Neural cell (in vitro differentiated cells): ENCODE measurements around the gene GRIK3.

Experiments
- CTCF ChIP-seq: fragments of 450-650 bp; IDR thresholded peaks from 2 replicates; pipeline ENCODE4 v1.5.1; 2014; ENCODE audit warnings: antibody characterized with exemption, mild to moderate bottlenecking, moderate library complexity; ENCODE audit not compliant: poor library complexity, severe bottlenecking
- EP300 ChIP-seq: fragments of 450-650 bp; conservative IDR thresholded peaks from 2 replicates; pipeline ENCODE4 v1.6.1; 2014; ENCODE audit warnings: antibody characterized with exemption, mild to moderate bottlenecking, moderate library complexity; ENCODE audit not compliant: poor library complexity, severe bottlenecking
- EZH2 ChIP-seq: fragments of 200-600, 300-800 bp; shearing (Covaris generic), sonication (generic); IDR thresholded peaks from 2 replicates; pipeline ENCODE4 v1.6.1; 2014; ENCODE audit warnings: antibody characterized with exemption, low read length, borderline replicate concordance, mild to moderate bottlenecking; ENCODE audit not compliant: insufficient read depth, poor library complexity, severe bottlenecking
- MXI1 ChIP-seq: fragments of 450-650 bp; conservative IDR thresholded peaks from 2 replicates; pipeline ENCODE4 v1.6.1; 2014; ENCODE audit warnings: antibody characterized with exemption, mild to moderate bottlenecking; ENCODE audit not compliant: poor library complexity, severe bottlenecking
- POLR2AphosphoS5 ChIP-seq: IDR thresholded peaks from 2 replicates; pipeline ENCODE4 v1.6.1; 2012
- REST ChIP-seq: IDR thresholded peaks from 2 replicates; pipeline ENCODE4 v1.6.1; 2012; ENCODE audit warnings: borderline replicate concordance
- SMC3 ChIP-seq: fragments of 450-650 bp; conservative IDR thresholded peaks from 2 replicates; pipeline ENCODE4 v1.6.1; 2014; ENCODE audit warnings: antibody characterized with exemption, mild to moderate bottlenecking, moderate library complexity; ENCODE audit not compliant: poor library complexity
- TAF1 ChIP-seq: IDR thresholded peaks from 2 replicates; pipeline ENCODE4 v1.6.1; 2012; ENCODE audit warnings: low read depth

GRCh38 chr1:36955016-36955415, 79.3 kb downstream of the GRIK3 start:
- TF ChIP-seq EZH2 (no peak), CTCF (no peak), POLR2AphosphoS5 (no peak), SMC3 (no peak), TAF1 (no peak), REST (no peak), EP300 (no peak), MXI1 (no peak)
